ENCODE results near the gene LRRTM4. TPM values are rescaled to one million over a fixed set of nuclear protein-coding genes. Genes with fewer than 3 reads are reported as not detected.

The LRRTM4 gene
- total RNA-seq, 1 donor from 2014 or later, result 0.55 TPM

GRCh38 chr2:77210725-77211124, 311.5 kb downstream of the LRRTM4 start:
- no peak for DNase-seq
- Histone ChIP-seq H3K9me3 (replicated peaks) (no peaks in the 10 kb centered on the region), H3K4me3 (no peak overlapping the region), H3K4me1 (no peaks in the 10 kb centered on the region), H3K27me3 (ENCODE audit: low read depth) (no peaks in the 10 kb centered on the region), H3K36me3 (no peaks in the 10 kb centered on the region), H3K27ac (replicated peaks) (no peak overlapping the region)
- intact Hi-C loops (cut with micrococcal nuclease), result no loop called here
- TF ChIP-seq CTCF (IDR thresholded peaks at IDR 0.05; ENCODE audit: borderline replicate concordance), result no peak

- DNase-seq, result no peak
- no peak for TF ChIP-seq CTCF (IDR thresholded peaks at IDR 0.05; ENCODE audit: borderline replicate concordance)
- Histone ChIP-seq H3K36me3 (no peaks in the 10 kb centered on the region), H3K27me3 (ENCODE audit: low read depth) (no peaks in the 10 kb centered on the region), H3K4me1 (no peaks in the 10 kb centered on the region), H3K9me3 (replicated peaks) (no peaks in the 10 kb centered on the region), H3K4me3 (no peak overlapping the region), H3K27ac (replicated peaks) (no peak overlapping the region)
- intact Hi-C loops (cut with micrococcal nuclease), result no loop called here
Measured at GRCh38 chr2:77207331-77207730, 314.8 kb downstream of the LRRTM4 start.

- intact Hi-C loops (cut with micrococcal nuclease), result no loop called here
- H3K9me3 ChIP-seq (replicated peaks), result no peaks in the 10 kb centered on the region
Measured at GRCh38 chr2:77201755-77202154, 320.4 kb downstream of the LRRTM4 start.

DNA sequence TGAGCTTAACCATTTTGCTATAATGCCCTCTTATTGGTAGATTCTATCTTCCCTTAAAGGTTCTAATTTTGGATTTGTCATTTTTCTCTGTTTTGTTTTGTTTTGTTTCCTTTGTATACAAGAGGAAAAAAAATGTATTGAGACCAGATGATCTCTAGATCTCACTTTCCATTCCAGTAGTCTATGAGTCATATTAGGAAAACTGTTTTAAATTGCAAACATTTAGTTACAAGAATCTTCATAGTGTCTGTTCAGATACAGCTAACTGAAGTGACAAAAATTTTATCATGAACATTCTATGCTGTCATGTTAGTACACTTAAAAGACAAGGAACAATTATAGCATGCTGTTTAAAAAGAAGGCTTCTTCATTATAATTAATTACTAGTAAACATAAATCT, 322.8 kb downstream of the LRRTM4 start:
- DNase-seq, result no peak
- H3K9me3 ChIP-seq (replicated peaks), result no peaks in the 10 kb centered on the region
- H3K36me3 ChIP-seq, result no peaks in the 10 kb centered on the region
- H3K27ac ChIP-seq (replicated peaks), result no peak overlapping the region
- no peak overlapping the region for H3K4me3 ChIP-seq
- H3K27me3 ChIP-seq (ENCODE audit: low read depth), result no peaks in the 10 kb centered on the region
- H3K4me1 ChIP-seq, result no peaks in the 10 kb centered on the region
- TF ChIP-seq CTCF (IDR thresholded peaks at IDR 0.05; ENCODE audit: borderline replicate concordance), result no peak
- intact Hi-C loops (cut with micrococcal nuclease), result no loop called here

More at GRCh38 chr2:77201755-77202154, 320.4 kb downstream of the LRRTM4 start:
- H3K4me1 ChIP-seq, result no peaks in the 10 kb centered on the region
- no peak overlapping the region for H3K27ac ChIP-seq (replicated peaks)
- TF ChIP-seq CTCF (IDR thresholded peaks at IDR 0.05; ENCODE audit: borderline replicate concordance), result no peak
- DNase-seq, result no peak
- no peak overlapping the region for H3K4me3 ChIP-seq
- no peaks in the 10 kb centered on the region for H3K27me3 ChIP-seq (ENCODE audit: low read depth)
- no peaks in the 10 kb centered on the region for H3K36me3 ChIP-seq

DNA sequence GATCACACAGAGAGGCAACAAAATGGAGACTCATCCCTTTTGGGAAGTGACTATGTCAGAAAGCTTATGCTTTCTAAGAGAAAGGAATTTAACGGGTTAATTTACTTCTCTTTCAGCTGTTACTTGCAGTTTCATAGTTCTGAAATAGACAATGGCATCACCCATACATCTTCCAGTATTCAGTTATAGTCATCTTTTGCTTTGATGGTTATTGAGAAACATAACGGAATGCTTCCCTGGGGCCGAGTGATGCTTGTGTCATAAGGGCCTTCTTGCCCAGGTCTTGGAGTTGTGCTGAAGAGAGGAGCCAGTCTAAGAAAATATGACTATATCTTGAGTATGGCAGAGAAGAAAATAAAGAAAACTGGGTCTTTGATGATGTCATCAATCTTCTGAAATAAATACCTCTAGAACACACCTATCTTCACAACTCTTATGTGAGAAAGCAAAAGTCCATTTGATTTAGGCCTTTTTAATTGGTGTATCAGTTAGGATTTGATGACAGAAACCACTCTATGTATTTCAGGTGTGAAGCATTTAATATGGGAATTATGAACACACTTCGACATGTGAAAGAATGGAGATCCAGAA, 328.2 kb downstream of the LRRTM4 start:
- Histone ChIP-seq H3K27me3 (ENCODE audit: low read depth) (no peaks in the 10 kb centered on the region), H3K36me3 (no peaks in the 10 kb centered on the region), H3K4me1 (no peaks in the 10 kb centered on the region), H3K9me3 (replicated peaks) (no peaks in the 10 kb centered on the region), H3K4me3 (no peak overlapping the region), H3K27ac (replicated peaks) (no peak overlapping the region)
- intact Hi-C loops (cut with micrococcal nuclease), result no loop called here
- no peak for TF ChIP-seq CTCF (IDR thresholded peaks at IDR 0.05; ENCODE audit: borderline replicate concordance)
- no peak for DNase-seq
